Retina (tissue), 1 donor: Measurements from ENCODE around the gene TMEM156.

Source experiments
- DNase-seq: peaks from one replicate; pipeline ENCODE4 v3.0.0-alpha.2; 2016

TMEM156 gene

DNA sequence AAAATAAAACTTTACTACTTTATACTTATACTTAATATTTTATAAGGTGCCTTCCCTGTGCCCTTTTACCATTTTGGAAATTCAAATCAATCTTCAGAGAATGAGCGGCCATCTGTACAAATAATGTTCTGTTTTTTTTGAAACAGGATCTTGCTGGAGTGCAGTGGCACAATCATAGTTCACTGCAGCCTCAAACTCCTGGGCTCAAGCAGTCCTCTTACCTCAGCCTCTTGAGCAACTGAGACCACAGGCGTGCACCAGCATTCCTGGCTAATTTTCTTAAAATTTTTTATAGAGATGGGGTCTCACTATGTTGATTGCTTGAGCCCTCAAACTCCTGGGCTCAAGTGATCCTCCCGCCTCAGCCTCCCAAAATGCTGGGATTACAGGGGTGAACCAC lies 111.1 kb downstream of the TMEM156 start:
- no peak for DNase-seq

DNA sequence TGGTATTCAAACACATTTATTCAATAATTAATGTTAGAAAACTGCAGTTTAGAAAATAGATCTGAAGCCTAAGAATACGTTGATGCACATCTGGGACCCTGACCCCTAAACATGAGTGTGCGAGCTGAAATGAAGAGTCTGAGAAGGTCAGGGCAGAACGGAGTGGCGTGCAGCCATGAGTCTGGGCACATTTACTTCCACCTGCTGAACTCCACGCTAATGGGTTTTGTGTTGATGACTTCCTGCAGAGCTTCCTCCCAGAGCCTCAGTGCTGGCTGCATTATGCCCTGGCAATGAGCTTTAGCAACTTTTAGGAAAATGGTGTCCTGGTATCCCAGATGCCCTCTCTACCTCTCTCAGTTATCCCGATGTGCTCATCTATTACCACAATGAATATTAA lies 111.5 kb downstream of the TMEM156 start:
- DNase-seq = no peak

DNA sequence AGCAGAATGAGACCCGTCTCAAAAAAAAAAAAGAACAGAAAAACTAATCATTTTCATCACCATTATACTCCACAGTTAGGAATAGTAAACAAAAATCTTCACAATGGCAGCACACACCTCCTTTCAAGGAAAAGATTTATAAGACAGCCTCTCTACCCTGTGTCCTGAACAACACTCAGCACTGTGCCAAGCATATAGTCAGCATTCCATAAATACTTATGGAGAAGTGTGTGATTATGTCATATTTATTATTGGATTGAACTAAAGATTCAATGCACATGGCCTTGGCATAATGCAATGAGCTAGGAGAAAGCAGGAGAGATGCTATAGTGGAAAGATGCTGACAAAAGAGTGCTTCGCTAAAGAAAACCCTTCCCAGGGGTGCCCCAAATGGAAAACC lies 112.0 kb downstream of the TMEM156 start:
- DNase-seq = no peak

DNA sequence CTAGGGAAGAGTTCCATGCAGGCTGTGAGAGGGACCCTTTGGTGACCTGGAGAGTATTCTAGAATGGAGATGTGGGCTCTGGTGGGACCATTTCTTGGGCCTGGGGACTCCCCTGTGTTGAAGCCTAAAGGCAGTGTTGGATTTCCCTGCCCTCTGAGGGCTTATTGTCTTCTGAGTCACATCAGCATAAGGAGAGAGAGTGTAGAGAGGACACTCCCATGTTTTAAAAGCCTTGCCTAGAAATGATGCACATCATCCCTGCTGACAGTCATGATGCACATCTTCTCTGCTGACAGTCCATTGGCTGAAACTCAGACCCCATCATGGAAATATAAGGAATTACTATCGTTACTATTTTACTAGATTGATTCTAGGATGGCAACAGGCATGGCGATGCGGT lies 112.7 kb downstream of the TMEM156 start:
- no peak for DNase-seq

DNA sequence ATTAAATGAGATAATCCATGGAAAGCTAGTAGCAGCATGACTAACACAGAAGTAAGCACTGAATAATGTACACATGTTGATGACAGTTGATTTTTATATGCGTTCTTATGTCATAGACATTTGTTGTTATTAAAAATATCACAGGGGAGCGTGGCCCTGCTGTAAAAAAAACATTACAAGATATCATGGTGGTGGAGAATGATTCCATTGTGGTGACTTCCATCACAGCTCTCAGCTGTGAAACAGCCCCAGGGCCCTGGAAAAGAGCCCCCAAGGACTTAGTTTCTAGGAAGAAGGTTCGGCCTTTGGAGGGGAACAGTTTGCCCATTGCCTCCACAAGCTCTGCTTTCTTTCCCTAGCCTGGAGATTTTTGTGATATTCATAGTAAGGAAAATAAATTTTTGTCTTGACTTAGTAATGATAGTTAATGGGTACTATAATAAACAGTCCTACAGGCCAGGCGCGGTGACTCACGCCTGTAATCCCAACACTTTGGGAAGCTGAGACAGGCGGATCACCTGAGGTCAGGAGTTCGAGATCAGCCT lies 114.7 kb downstream of the TMEM156 start:
- DNase-seq = no peak
